Activated CD8-positive, alpha-beta T cell treated with anti-CD3 and anti-CD28 coated beads for 36 hours (primary cell): ENCODE measurements around the gene NIPBL. TPM values are rescaled to one million over a fixed set of nuclear protein-coding genes. Genes with fewer than 3 reads are reported as not detected.

Experiments used
- ATAC-seq: fragments of 200-7000 bp; cut with Tn5 transposase; one replicate; pipeline ENCODE4 v1.10.0; 2021; ENCODE audit warnings: mild to moderate bottlenecking, moderate library complexity
- CTCF ChIA-PET: fragments of 350-600 bp; sonication (Branson Sonifier 250); formaldehyde crosslinking; loops from one replicate; lab custom pipeline; 2021; ENCODE audit warnings: antibody characterized with exemption; lab: Charles Lee
- POLR2A ChIA-PET: fragments of 350-600 bp; sonication (Branson Sonifier 250); formaldehyde crosslinking; loops from one replicate; lab custom pipeline; 2021; ENCODE audit warnings: antibody characterized with exemption; lab: Charles Lee
- DNase-seq: peaks from one replicate; pipeline ENCODE4 v3.0.0-alpha.2; 2020
- H3K27ac Mint-ChIP-seq: one replicate; pipeline ENCODE4 v1.8.0; 2021; ENCODE audit warnings: mild to moderate bottlenecking, mixed read lengths
- H3K27me3 Mint-ChIP-seq: one replicate; pipeline ENCODE4 v1.8.0; 2021; ENCODE audit warnings: mixed read lengths
- H3K36me3 Mint-ChIP-seq: one replicate; pipeline ENCODE4 v1.8.0; 2021; ENCODE audit warnings: low read depth, mixed read lengths
- H3K4me1 Mint-ChIP-seq: one replicate; pipeline ENCODE4 v1.8.0; 2021; ENCODE audit warnings: low read depth, mixed read lengths
- H3K4me3 Mint-ChIP-seq: one replicate; pipeline ENCODE4 v1.8.0; 2021; ENCODE audit warnings: mild to moderate bottlenecking, moderate library complexity, mixed read lengths
- H3K9me3 Mint-ChIP-seq: one replicate; pipeline ENCODE4 v1.8.0; 2021; ENCODE audit warnings: mixed read lengths
- intact Hi-C: fragments of 100-400 bp; cut with micrococcal nuclease; formaldehyde crosslinking; loops from one replicate; pipeline ENCODE4 v1.10.0; 2022
- total RNA-seq, 2 experiments: library from RNA; stranded (reverse); gene quantifications; one replicate each; pipeline ENCODE4 v1.2.3, GENCODE V29; 2021
- TF ChIP-seq, protein P1 (sequence below): fragments of 200-600 bp; IDR thresholded peaks from one replicate; pipeline ENCODE4 v1.8.0; 2022; ENCODE audit warnings: antibody characterized with exemption, mild to moderate bottlenecking

NIPBL gene
- total RNA-seq, 2 experiments from 2014 or later = 39.6 to 40.2 TPM

DNA sequence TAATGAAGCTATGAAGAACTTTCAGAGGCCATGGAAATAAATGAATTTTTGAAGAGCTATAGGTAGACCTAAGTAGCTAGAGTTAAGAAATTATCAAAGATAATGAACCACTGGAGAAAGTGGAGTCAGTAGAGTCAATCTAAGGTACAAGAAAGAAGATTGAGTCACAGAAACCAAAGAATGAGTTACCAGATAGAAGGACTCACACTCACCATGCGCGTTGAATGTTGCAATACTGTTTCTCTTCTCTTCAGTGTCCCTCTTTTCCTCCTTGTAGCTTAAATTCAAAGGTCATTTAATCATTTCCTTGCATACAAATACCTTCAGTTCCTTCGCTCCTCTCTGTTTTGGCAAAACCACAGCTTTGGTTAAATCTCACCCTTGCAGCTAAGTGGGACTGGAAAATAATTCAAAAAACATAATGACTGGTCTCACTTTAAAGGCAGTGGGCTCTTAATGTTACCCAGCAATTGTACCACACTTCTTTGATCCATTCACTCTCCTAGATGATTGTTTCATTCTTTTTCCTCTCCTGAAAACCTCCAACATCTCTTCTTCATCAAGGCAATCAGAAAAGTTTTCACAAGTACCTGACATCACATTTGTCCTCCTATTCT lies 58.3 kb downstream of the NIPBL start:
- Mint-ChIP-seq H3K36me3 (peaks cover 12% of the 10 kb centered on the region), H3K27me3 (no peaks in the 10 kb centered on the region), H3K4me3 (no peak overlapping the region), H3K9me3 (peaks cover 3% of the 10 kb centered on the region), H3K4me1 (peaks cover 75% of the 10 kb centered on the region), H3K27ac (peak overlapping the region; percentile 50)
- POLR2A ChIA-PET = no interaction called here
- TF ChIP-seq, protein P1, sequence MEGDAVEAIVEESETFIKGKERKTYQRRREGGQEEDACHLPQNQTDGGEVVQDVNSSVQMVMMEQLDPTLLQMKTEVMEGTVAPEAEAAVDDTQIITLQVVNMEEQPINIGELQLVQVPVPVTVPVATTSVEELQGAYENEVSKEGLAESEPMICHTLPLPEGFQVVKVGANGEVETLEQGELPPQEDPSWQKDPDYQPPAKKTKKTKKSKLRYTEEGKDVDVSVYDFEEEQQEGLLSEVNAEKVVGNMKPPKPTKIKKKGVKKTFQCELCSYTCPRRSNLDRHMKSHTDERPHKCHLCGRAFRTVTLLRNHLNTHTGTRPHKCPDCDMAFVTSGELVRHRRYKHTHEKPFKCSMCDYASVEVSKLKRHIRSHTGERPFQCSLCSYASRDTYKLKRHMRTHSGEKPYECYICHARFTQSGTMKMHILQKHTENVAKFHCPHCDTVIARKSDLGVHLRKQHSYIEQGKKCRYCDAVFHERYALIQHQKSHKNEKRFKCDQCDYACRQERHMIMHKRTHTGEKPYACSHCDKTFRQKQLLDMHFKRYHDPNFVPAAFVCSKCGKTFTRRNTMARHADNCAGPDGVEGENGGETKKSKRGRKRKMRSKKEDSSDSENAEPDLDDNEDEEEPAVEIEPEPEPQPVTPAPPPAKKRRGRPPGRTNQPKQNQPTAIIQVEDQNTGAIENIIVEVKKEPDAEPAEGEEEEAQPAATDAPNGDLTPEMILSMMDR = no peak
- intact Hi-C loops = no loop called here
- CTCF ChIA-PET = interaction anchor here (1.1 to 1.6 kb wide), 2 partner anchors 12 to 196 kb away, joined by 3 to 8 read pairs; no protein-coding TSS in a partner anchor
- DNase-seq = peak; percentile 35
- ATAC-seq = peak; percentile 84

DNA sequence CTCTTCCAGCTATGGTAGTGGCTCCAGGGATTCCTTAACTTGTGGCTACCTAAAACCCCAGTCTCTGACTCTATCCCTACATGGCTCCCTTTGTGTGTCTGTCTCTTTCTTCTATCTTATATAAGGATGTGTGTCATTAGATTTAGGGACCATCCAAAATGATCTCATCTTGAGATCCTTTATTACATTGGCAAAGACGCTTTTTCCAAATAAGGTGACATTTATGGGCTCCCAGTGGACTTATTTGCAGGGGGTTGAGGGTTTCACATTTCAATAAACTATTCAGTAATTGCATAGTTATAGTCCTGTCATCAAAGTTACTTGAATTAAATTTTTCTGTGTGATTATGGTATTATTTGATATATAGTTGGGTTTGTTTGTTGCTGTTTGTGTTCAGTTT lies 59.2 kb downstream of the NIPBL start:
- ATAC-seq = no peak
- CTCF ChIA-PET = interaction anchor here (1.6 kb wide), 1 partner anchor 11 kb away, joined by 8 read pairs; no protein-coding TSS in a partner anchor
- TF ChIP-seq, protein P1 = no peak
- Mint-ChIP-seq H3K4me1 (peaks cover 75% of the 10 kb centered on the region), H3K27me3 (no peaks in the 10 kb centered on the region), H3K4me3 (no peak overlapping the region), H3K9me3 (peaks cover 3% of the 10 kb centered on the region), H3K36me3 (peaks cover 12% of the 10 kb centered on the region), H3K27ac (no peak overlapping the region)
- intact Hi-C loops = no loop called here
- DNase-seq = no peak
- POLR2A ChIA-PET = no interaction called here

DNA sequence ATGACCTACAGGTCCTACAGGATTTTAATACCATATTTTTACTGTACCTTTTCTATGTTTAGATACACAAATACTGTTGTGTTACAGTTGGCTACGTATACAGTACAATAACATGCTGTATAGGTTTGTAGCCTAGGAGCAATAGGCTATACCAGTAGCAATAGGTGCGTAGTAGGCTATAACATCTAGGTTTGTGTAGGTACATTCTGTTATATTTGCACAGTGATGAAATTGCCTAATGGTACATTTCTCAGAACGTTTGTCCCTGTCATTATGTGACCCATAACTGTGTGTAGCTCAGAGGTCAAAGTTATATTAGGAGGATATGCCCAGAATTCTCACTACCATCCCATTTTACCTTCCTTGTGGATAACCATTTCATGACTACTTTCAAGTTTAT lies 59.7 kb downstream of the NIPBL start:
- Mint-ChIP-seq H3K4me1 (peaks cover 75% of the 10 kb centered on the region), H3K4me3 (no peak overlapping the region), H3K9me3 (peaks cover 3% of the 10 kb centered on the region), H3K36me3 (peaks cover 12% of the 10 kb centered on the region), H3K27me3 (no peaks in the 10 kb centered on the region), H3K27ac (no peak overlapping the region)
- TF ChIP-seq, protein P1 = no peak
- DNase-seq (no peak), ATAC-seq (no peak)
- intact Hi-C loops = no loop called here
- POLR2A ChIA-PET = no interaction called here
- CTCF ChIA-PET = no interaction called here

DNA sequence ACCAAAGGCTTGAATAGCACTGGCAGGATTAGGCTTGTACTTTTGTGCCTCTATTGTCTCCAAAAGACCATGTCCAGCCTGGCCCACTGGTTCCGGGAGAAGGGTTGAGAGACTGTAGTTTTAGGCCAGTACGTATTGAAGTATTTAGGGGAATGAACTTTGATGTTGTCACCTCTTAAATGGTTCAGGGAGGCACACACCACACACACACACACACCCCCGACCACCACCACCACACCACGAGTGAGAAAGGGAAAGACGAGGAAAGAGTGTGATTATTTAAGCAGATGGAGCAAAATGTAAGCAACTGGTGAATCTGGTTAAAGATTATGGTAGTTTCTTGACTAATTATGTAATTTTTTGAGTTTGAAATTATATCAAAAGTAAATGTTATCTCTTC lies 61.6 kb downstream of the NIPBL start:
- intact Hi-C loops = no loop called here
- TF ChIP-seq, protein P1 = no peak
- Mint-ChIP-seq H3K36me3 (peaks cover 6% of the 10 kb centered on the region), H3K9me3 (no peaks in the 10 kb centered on the region), H3K27me3 (no peaks in the 10 kb centered on the region), H3K4me1 (peaks cover 68% of the 10 kb centered on the region), H3K27ac (no peak overlapping the region), H3K4me3 (no peak overlapping the region)
- no peak for ATAC-seq
- peak; percentile 2 for DNase-seq
- ChIA-PET CTCF (interaction anchor here (0.8 kb wide), 1 partner anchor 13 kb away, joined by 3 read pairs; no protein-coding TSS in a partner anchor), POLR2A (interaction anchor here (0.7 kb wide), 1 partner anchor 52 kb away, joined by 3 read pairs; no protein-coding TSS in a partner anchor)
